Measurements from ENCODE around the gene TLN1. TPM values are rescaled to one million over a fixed set of nuclear protein-coding genes. Genes with fewer than 3 reads are reported as not detected.

Gene TLN1
- total and polyA plus RNA-seq, 2 experiments from 2014 or later, result 21.5 to 120 TPM

- H3K79me2 ChIP-seq (replicated peaks; ENCODE audit: insufficient read depth), result no peaks in the 10 kb centered on the region
- Mint-ChIP-seq H3K36me3 (ENCODE audit: low read depth) (peaks cover 5% of the 10 kb centered on the region; the same call in 2 of the 3 replicates), H3K27ac (no peak overlapping the region), H3K4me1 (peaks cover 42% of the 10 kb centered on the region), H3K9me3 (peaks cover 3% of the 10 kb centered on the region; the same call in 2 of the 3 replicates), H3K4me3 (no peak overlapping the region), H3K27me3 (ENCODE audit: insufficient read depth, low read depth, poor library complexity) (peaks cover 35% of the 10 kb centered on the region)
- no peak overlapping the region for H2AFZ ChIP-seq
- DNase-seq (ENCODE audit: low spot score) (no peak), ATAC-seq (no peak)
- H3K9me2 ChIP-seq (ENCODE audit: insufficient read depth), result no peaks in the 10 kb centered on the region
- H3K36me3 ChIP-seq (ENCODE audit: insufficient read depth), result no peaks in the 10 kb centered on the region
- H3K4me1 ChIP-seq (ENCODE audit: insufficient read depth), result peaks cover 27% of the 10 kb centered on the region
- H3K27me3 ChIP-seq (ENCODE audit: insufficient read depth), result peaks cover 4% of the 10 kb centered on the region; the same call in 1 of the 2 replicates
- H4K20me1 ChIP-seq (replicated peaks; ENCODE audit: insufficient read depth), result no peaks in the 10 kb centered on the region; the same call in 1 of the 2 replicates
- H3K4me2 ChIP-seq, result no peak overlapping the region
- H3K4me3 ChIP-seq, result no peak overlapping the region
- TF ChIP-seq ZNF114 (CRISPR knock-in tag; IDR thresholded peaks at IDR 0.05) (no peak), ETS1 (IDR thresholded peaks at IDR 0.05) (no peak), CREB1 (CRISPR knock-in tag; IDR thresholded peaks at IDR 0.05; ENCODE audit: low read depth) (no peak), NANOG (IDR thresholded peaks at IDR 0.05; ENCODE audit: borderline replicate concordance) (no peak)
- TF ChIP-seq, protein P1, sequence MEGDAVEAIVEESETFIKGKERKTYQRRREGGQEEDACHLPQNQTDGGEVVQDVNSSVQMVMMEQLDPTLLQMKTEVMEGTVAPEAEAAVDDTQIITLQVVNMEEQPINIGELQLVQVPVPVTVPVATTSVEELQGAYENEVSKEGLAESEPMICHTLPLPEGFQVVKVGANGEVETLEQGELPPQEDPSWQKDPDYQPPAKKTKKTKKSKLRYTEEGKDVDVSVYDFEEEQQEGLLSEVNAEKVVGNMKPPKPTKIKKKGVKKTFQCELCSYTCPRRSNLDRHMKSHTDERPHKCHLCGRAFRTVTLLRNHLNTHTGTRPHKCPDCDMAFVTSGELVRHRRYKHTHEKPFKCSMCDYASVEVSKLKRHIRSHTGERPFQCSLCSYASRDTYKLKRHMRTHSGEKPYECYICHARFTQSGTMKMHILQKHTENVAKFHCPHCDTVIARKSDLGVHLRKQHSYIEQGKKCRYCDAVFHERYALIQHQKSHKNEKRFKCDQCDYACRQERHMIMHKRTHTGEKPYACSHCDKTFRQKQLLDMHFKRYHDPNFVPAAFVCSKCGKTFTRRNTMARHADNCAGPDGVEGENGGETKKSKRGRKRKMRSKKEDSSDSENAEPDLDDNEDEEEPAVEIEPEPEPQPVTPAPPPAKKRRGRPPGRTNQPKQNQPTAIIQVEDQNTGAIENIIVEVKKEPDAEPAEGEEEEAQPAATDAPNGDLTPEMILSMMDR (conservative IDR thresholded peaks at IDR 0.05; ENCODE audit: low read depth in 2 of 2), result no peak
- 0 out of 2 replicates have a peak, but pooled peaks cover 4% of the 10 kb centered on the region for H3F3A ChIP-seq (replicated peaks; ENCODE audit: low read depth)
- H3K27ac ChIP-seq (ENCODE audit: low read depth), result no peak overlapping the region
These were observed 78.4 kb downstream of the TLN1 start for GRCh38 chr9:35653611-35654010.

DNA sequence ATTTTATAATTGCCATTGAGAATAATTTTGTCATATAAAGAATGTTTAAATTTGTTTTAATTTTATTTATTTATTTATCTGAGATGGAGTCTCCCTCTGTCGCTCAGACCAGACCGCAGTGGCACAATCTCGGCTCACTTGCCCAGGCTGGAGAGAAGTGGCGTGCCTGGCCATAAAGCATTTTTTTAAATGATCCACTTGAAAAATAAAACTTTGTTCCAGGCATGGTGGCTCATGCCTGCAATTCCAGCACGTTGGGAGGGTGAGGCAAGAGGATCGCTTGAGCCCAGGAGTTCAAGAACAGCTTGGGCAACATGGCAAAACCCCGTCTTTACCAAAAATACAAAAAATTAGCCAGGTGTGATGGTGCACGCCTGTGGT lies 79.2 kb downstream of the TLN1 start:
- DNase-seq (ENCODE audit: low spot score) (no peak), ATAC-seq (no peak)
- H3K27ac ChIP-seq (ENCODE audit: low read depth), result no peak overlapping the region
- no peak overlapping the region for H3K4me3 Mint-ChIP-seq
- no peaks in the 10 kb centered on the region; the same call in 1 of the 2 replicates for H4K20me1 ChIP-seq (replicated peaks; ENCODE audit: insufficient read depth)
- H3F3A ChIP-seq (replicated peaks; ENCODE audit: low read depth), result peaks cover 7% of the 10 kb centered on the region; the same call in 1 of the 2 replicates
- H2AFZ ChIP-seq, result no peak overlapping the region
- H3K4me1 ChIP-seq (ENCODE audit: insufficient read depth), result peaks cover 32% of the 10 kb centered on the region
- H3K9me3 Mint-ChIP-seq, result peaks cover 1% of the 10 kb centered on the region; the same call in 2 of the 3 replicates
- H3K4me3 ChIP-seq, result no peak overlapping the region
- H3K27me3 ChIP-seq (ENCODE audit: insufficient read depth), result peaks cover 4% of the 10 kb centered on the region; the same call in 1 of the 2 replicates
- no peak overlapping the region for H3K27ac Mint-ChIP-seq
- H3K9me2 ChIP-seq (ENCODE audit: insufficient read depth), result no peaks in the 10 kb centered on the region
- no peak for TF ChIP-seq ZNF331 (CRISPR knock-in tag; IDR thresholded peaks at IDR 0.05; ENCODE audit: low read depth)
- no peaks in the 10 kb centered on the region for H3K79me2 ChIP-seq (replicated peaks; ENCODE audit: insufficient read depth)
- H3K27me3 Mint-ChIP-seq (ENCODE audit: insufficient read depth, low read depth, poor library complexity), result peaks cover 37% of the 10 kb centered on the region
- no peaks in the 10 kb centered on the region for H3K36me3 ChIP-seq (ENCODE audit: insufficient read depth)
- H3K4me2 ChIP-seq, result no peak overlapping the region
- H3K4me1 Mint-ChIP-seq, result peaks cover 50% of the 10 kb centered on the region
- peaks cover 3% of the 10 kb centered on the region; the same call in 2 of the 3 replicates for H3K36me3 Mint-ChIP-seq (ENCODE audit: low read depth)
